HEK293 (cell line): ENCODE measurements around the gene RCAN2.

ENCODE experiments used
- CTCF ChIA-PET: fragments of 350-600 bp; formaldehyde crosslinking; extraction: SDS; loops from one replicate; lab custom pipeline; 2021; ENCODE audit warnings: antibody characterized with exemption; lab: Yijun Ruan, JAX
- POLR2A ChIA-PET: fragments of 300-600 bp; formaldehyde crosslinking; extraction: SDS; loops from one replicate; lab custom pipeline; 2020; ENCODE audit warnings: antibody characterized with exemption, inconsistent platforms; lab: Yijun Ruan, JAX
- H3K27ac ChIP-seq: fragments of 200-500 bp; sonication (Bioruptor generic); 2 replicates; pipeline ENCODE4 v1.5.1; 2014; ENCODE audit warnings: low read depth, low read length, control low read depth, inconsistent platforms; ENCODE audit errors: extremely low read depth
- H3K36me3 ChIP-seq, 2 experiments: fragments of 200-500 bp in 1 of 2; sonication (Bioruptor generic) in 1 of 2; 1 replicate in 1 of 2; 2 replicates in 1 of 2; pipeline ENCODE4 v1.5.1; 2014 to 2017; ENCODE audit warnings: inconsistent platforms in 2 of 2, low read length in 2 of 2; ENCODE audit not compliant: control insufficient read depth in 2 of 2, insufficient read depth in 1 of 2
- H3K4me1 ChIP-seq: fragments of 200-500 bp; sonication (Bioruptor generic); 2 replicates; pipeline ENCODE4 v1.5.1; 2014; ENCODE audit warnings: mild to moderate bottlenecking, low read length, inconsistent platforms; ENCODE audit not compliant: control insufficient read depth, insufficient read depth
- H3K4me3 ChIP-seq: 2 replicates; pipeline ENCODE4 v1.5.1; 2011; ENCODE audit warnings: low read depth, mild to moderate bottlenecking, control low read depth, low read length, moderate library complexity
- H3K9me3 ChIP-seq: fragments of 200-500 bp; sonication (Bioruptor generic); 2 replicates; pipeline ENCODE4 v1.5.1; 2014; ENCODE audit warnings: low read depth, low read length, inconsistent platforms; ENCODE audit not compliant: control insufficient read depth, insufficient read depth
- ATF2 ChIP-seq: fragments of 450-650 bp; formaldehyde crosslinking; IDR thresholded peaks from 2 replicates; pipeline ENCODE4 v1.5.1; 2016; ENCODE audit warnings: missing biosample characterization, missing genetic modification characterization, low read depth
- ELK4 ChIP-seq: IDR thresholded peaks from 2 replicates; pipeline ENCODE4 v1.6.1; 2011; ENCODE audit warnings: mild to moderate bottlenecking, low read depth, low read length, borderline replicate concordance
- INSM2 ChIP-seq: fragments of 450-650 bp; formaldehyde crosslinking; IDR thresholded peaks from 2 replicates; pipeline ENCODE4 v1.5.1; 2016; ENCODE audit warnings: missing biosample characterization, missing genetic modification characterization
- KLF1 ChIP-seq: fragments of 450-650 bp; formaldehyde crosslinking; IDR thresholded peaks from 2 replicates; pipeline ENCODE4 v1.5.1; 2016; ENCODE audit warnings: missing biosample characterization, missing genetic modification characterization
- KLF9 ChIP-seq: fragments of 450-650 bp; formaldehyde crosslinking; IDR thresholded peaks from 2 replicates; pipeline ENCODE4 v1.5.1; 2016; ENCODE audit warnings: missing biosample characterization, missing genetic modification characterization, low read depth
- OVOL3 ChIP-seq: fragments of 450-650 bp; formaldehyde crosslinking; IDR thresholded peaks from 2 replicates; pipeline ENCODE4 v1.5.1; 2016; ENCODE audit warnings: missing biosample characterization, missing genetic modification characterization
- SALL2 ChIP-seq: fragments of 450-650 bp; formaldehyde crosslinking; IDR thresholded peaks from 2 replicates; pipeline ENCODE4 v1.5.0; 2017; ENCODE audit warnings: missing biosample characterization, mild to moderate bottlenecking, missing genetic modification characterization, borderline replicate concordance
- SCRT1 ChIP-seq: fragments of 450-650 bp; formaldehyde crosslinking; IDR thresholded peaks from 2 replicates; pipeline ENCODE4 v1.5.1; 2016; ENCODE audit warnings: missing biosample characterization, missing genetic modification characterization, borderline replicate concordance
- ZBTB10 ChIP-seq: fragments of 450-650 bp; formaldehyde crosslinking; IDR thresholded peaks from 2 replicates; pipeline ENCODE4 v1.5.1; 2016; ENCODE audit warnings: missing biosample characterization, missing genetic modification characterization
- ZBTB8A ChIP-seq: fragments of 450-650 bp; formaldehyde crosslinking; IDR thresholded peaks from 2 replicates; pipeline ENCODE4 v1.5.1; 2016; ENCODE audit warnings: missing biosample characterization, missing genetic modification characterization
- ZNF175 ChIP-seq: fragments of 450-650 bp; formaldehyde crosslinking; IDR thresholded peaks from 2 replicates; pipeline ENCODE4 v1.5.1; 2016; ENCODE audit warnings: missing biosample characterization, missing genetic modification characterization
- ZNF350 ChIP-seq: fragments of 450-650 bp; formaldehyde crosslinking; IDR thresholded peaks from 2 replicates; pipeline ENCODE4 v1.5.0; 2017; ENCODE audit warnings: missing biosample characterization, mild to moderate bottlenecking, missing genetic modification characterization
- ZNF37A ChIP-seq: fragments of 450-650 bp; IDR thresholded peaks from 2 replicates; pipeline ENCODE4 v1.5.1; 2018; ENCODE audit warnings: missing biosample characterization, missing genetic modification characterization
- ZNF391 ChIP-seq: fragments of 450-650 bp; formaldehyde crosslinking; IDR thresholded peaks from 2 replicates; pipeline ENCODE4 v1.5.1; 2016; ENCODE audit warnings: low read depth, missing biosample characterization, missing genetic modification characterization, borderline replicate concordance
- ZNF398 ChIP-seq: fragments of 450-650 bp; formaldehyde crosslinking; IDR thresholded peaks from 2 replicates; pipeline ENCODE4 v1.5.1; 2017; ENCODE audit warnings: missing biosample characterization, missing genetic modification characterization
- ZNF488 ChIP-seq: fragments of 450-650 bp; formaldehyde crosslinking; IDR thresholded peaks from 2 replicates; pipeline ENCODE4 v1.5.1; 2016; ENCODE audit warnings: missing biosample characterization, missing genetic modification characterization
- ZNF501 ChIP-seq: fragments of 450-650 bp; formaldehyde crosslinking; IDR thresholded peaks from 2 replicates; pipeline ENCODE4 v1.5.1; 2016; ENCODE audit warnings: missing biosample characterization, missing genetic modification characterization
- ZNF513 ChIP-seq: fragments of 450-650 bp; IDR thresholded peaks from 2 replicates; pipeline ENCODE4 v1.5.1; 2018; ENCODE audit warnings: missing biosample characterization, missing genetic modification characterization
- ZNF514 ChIP-seq: fragments of 450-650 bp; formaldehyde crosslinking; IDR thresholded peaks from 2 replicates; pipeline ENCODE4 v1.5.1; 2016; ENCODE audit warnings: missing biosample characterization, missing genetic modification characterization
- ZNF621 ChIP-seq: fragments of 450-650 bp; formaldehyde crosslinking; IDR thresholded peaks from 2 replicates; pipeline ENCODE4 v1.5.1; 2017; ENCODE audit warnings: missing biosample characterization, missing genetic modification characterization
- ZNF701 ChIP-seq: fragments of 450-650 bp; formaldehyde crosslinking; IDR thresholded peaks from 2 replicates; pipeline ENCODE4 v1.5.1; 2016; ENCODE audit warnings: missing biosample characterization, missing genetic modification characterization
- ZNF707 ChIP-seq: fragments of 450-650 bp; formaldehyde crosslinking; IDR thresholded peaks from 2 replicates; pipeline ENCODE4 v1.5.1; 2016; ENCODE audit warnings: missing biosample characterization, missing genetic modification characterization
- ZNF785 ChIP-seq: fragments of 450-650 bp; formaldehyde crosslinking; IDR thresholded peaks from 2 replicates; pipeline ENCODE4 v1.5.1; 2016; ENCODE audit warnings: missing biosample characterization, missing genetic modification characterization
- ZNF792 ChIP-seq: fragments of 450-650 bp; formaldehyde crosslinking; IDR thresholded peaks from 2 replicates; pipeline ENCODE4 v1.5.1; 2016; ENCODE audit warnings: missing biosample characterization, missing genetic modification characterization

Gene RCAN2

GRCh38 chr6:46526607-46527006 lies 35.4 kb upstream of the RCAN2 start:
- no peak overlapping the region for H3K27ac ChIP-seq
- no peaks in the 10 kb centered on the region for H3K36me3 ChIP-seq
- no peaks in the 10 kb centered on the region for H3K4me1 ChIP-seq
- no peak overlapping the region for H3K4me3 ChIP-seq
- POLR2A ChIA-PET: no interaction called here
- no peak for TF ChIP-seq ZNF621 (tag by site-specific recombination)
- no peak for TF ChIP-seq SCRT1
- TF ChIP-seq ZNF785 (tag by site-specific recombination): no peak
- TF ChIP-seq ELK4: no peak
- TF ChIP-seq ZNF514 (tag by site-specific recombination): no peak
- no peak for TF ChIP-seq ATF2
- TF ChIP-seq ZNF707 (tag by site-specific recombination): no peak
- no peak for TF ChIP-seq ZNF501 (tag by site-specific recombination)
- no peak for TF ChIP-seq ZNF513 (tag by site-specific recombination)
- no peak for TF ChIP-seq ZNF37A (tag by site-specific recombination)
- no peak for TF ChIP-seq SALL2 (tag by site-specific recombination)
- TF ChIP-seq, all 188 proteins: peak for 0
- H3K9me3 ChIP-seq: no peaks in the 10 kb centered on the region
- CTCF ChIA-PET: interaction anchor here (0.8 to 1.4 kb wide), 4 partner anchors 9 to 43 kb away, joined by 3 read pairs; no protein-coding TSS in a partner anchor

- H3K9me3 ChIP-seq: no peaks in the 10 kb centered on the region
- H3K36me3 ChIP-seq: no peaks in the 10 kb centered on the region
- ChIA-PET CTCF (interaction anchor here (0.6 to 1.1 kb wide), 5 partner anchors 12 to 571 kb away, joined by 3 to 5 read pairs (median 3); no protein-coding TSS in a partner anchor), POLR2A (no interaction called here)
- no peak overlapping the region for H3K4me3 ChIP-seq
- H3K4me1 ChIP-seq: no peaks in the 10 kb centered on the region
- H3K27ac ChIP-seq: no peak overlapping the region
- TF ChIP-seq ZNF792 (tag by site-specific recombination) (no peak), ZNF701 (tag by site-specific recombination) (no peak), ZBTB8A (tag by site-specific recombination) (no peak), ZNF175 (tag by site-specific recombination) (no peak), ZBTB10 (tag by site-specific recombination) (no peak), ZNF398 (tag by site-specific recombination) (no peak), ZNF488 (tag by site-specific recombination) (no peak), INSM2 (no peak), ZNF350 (no peak), KLF9 (no peak), KLF1 (tag by site-specific recombination) (no peak), ZNF391 (tag by site-specific recombination) (no peak), OVOL3 (no peak)
These were observed 34.3 kb upstream of the RCAN2 start for GRCh38 chr6:46525583-46525982.
